DOHH2 (cell line): ENCODE results near the gene TTC28.

ENCODE experiments used
- CTCF ChIP-seq: fragments of 200-600 bp; sonication (generic); IDR thresholded peaks from one replicate; pipeline ENCODE4 v1.5.1; 2014; ENCODE audit warnings: antibody characterized with exemption, mild to moderate bottlenecking, low read depth, low read length; ENCODE audit not compliant: poor library complexity, severe bottlenecking
- EZH2phosphoT487 ChIP-seq: fragments of 200-600 bp; sonication (generic); IDR thresholded peaks from 2 replicates; pipeline ENCODE4 v1.6.1; 2017; ENCODE audit warnings: borderline replicate concordance, mild to moderate bottlenecking, antibody characterized with exemption, low read length, moderate library complexity, mixed read lengths

GRCh38 chr22:28097627-28098026, 582.0 kb downstream of the TTC28 start:
- no peak for TF ChIP-seq CTCF
- no peak for TF ChIP-seq EZH2phosphoT487
